ENCODE data around the gene SWI5. TPM values are rescaled to one million over a fixed set of nuclear protein-coding genes. Genes with fewer than 3 reads are reported as not detected.

SWI5 gene
- total and polyA plus RNA-seq, 9 of the 15 experiments (the other 6 are each of a cell fraction or from before 2014, with no cell fraction given) = 62.8 to 133 (median 95.9) TPM

DNA sequence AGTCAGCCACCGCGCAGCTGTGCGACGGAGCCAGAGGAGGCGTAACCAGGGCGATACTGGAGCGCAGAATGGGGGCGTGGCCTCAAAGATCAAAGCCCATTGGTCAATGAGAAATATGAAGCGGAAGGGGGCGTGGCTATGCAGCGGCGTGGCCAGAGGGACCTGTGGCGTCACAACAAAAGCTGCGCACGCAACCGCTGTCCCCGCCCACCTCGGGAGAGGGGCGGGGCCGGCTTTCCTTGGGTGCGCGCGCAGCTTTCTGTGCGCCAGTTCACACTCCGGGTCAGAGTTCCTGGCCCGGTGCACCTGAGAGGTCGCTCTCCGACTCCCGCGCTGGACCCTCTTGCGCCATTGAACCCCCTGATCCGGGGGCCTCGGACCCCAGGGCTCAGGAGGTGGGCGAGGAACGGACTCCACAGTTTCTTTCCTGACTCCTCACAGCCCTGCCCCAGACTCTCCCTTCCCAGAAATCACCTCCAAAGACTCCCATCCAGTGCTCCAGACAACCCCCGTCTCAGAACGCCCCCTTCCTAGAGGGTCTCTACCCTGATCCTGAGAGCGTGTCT, at the start of gene SWI5 (continued):
- no peak for TF ChIP-seq ZZZ3 (IDR thresholded peaks at IDR 0.05)
- no peak for TF ChIP-seq PYGO2 (tag; IDR thresholded peaks at IDR 0.05)
- no peak for TF ChIP-seq ZNF324 (CRISPR knock-in tag; IDR thresholded peaks at IDR 0.05)
- peak; percentile 86 for TF ChIP-seq BMI1 (IDR thresholded peaks at IDR 0.05; ENCODE audit: low read length)
- TF ChIP-seq, protein P1, sequence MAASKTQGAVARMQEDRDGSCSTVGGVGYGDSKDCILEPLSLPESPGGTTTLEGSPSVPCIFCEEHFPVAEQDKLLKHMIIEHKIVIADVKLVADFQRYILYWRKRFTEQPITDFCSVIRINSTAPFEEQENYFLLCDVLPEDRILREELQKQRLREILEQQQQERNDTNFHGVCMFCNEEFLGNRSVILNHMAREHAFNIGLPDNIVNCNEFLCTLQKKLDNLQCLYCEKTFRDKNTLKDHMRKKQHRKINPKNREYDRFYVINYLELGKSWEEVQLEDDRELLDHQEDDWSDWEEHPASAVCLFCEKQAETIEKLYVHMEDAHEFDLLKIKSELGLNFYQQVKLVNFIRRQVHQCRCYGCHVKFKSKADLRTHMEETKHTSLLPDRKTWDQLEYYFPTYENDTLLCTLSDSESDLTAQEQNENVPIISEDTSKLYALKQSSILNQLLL (CRISPR knock-in tag; IDR thresholded peaks at IDR 0.05; ENCODE audit: borderline replicate concordance) = no peak
- TF ChIP-seq PREB (CRISPR knock-in tag; IDR thresholded peaks at IDR 0.05) = no peak
- TF ChIP-seq CHD4 (IDR thresholded peaks at IDR 0.05; ENCODE audit: insufficient read depth, insufficient replicate concordance, low read depth, low read length, poor library complexity, severe bottlenecking) = no peak
- TF ChIP-seq ERF (CRISPR knock-in tag; IDR thresholded peaks at IDR 0.05) = peak; percentile 83
- TF ChIP-seq HLTF (IDR thresholded peaks at IDR 0.05) = no peak
- peak in 1 of 2 experiments; percentile 56; a peak in 2 of 4 replicates for TF ChIP-seq SIN3A (IDR thresholded peaks at IDR 0.05; ENCODE audit: borderline replicate concordance in 2 of 2, control insufficient read depth in 1 of 2, low read depth in 2 of 2, low read length in 2 of 2)
- no peak for TF ChIP-seq SOX6 (IDR thresholded peaks at IDR 0.05)
- TF ChIP-seq DPF2 (IDR thresholded peaks at IDR 0.05) = no peak
- no peak for TF ChIP-seq SMARCB1 (IDR thresholded peaks at IDR 0.05; ENCODE audit: insufficient read length, low read depth)
- TF ChIP-seq, protein P2, sequence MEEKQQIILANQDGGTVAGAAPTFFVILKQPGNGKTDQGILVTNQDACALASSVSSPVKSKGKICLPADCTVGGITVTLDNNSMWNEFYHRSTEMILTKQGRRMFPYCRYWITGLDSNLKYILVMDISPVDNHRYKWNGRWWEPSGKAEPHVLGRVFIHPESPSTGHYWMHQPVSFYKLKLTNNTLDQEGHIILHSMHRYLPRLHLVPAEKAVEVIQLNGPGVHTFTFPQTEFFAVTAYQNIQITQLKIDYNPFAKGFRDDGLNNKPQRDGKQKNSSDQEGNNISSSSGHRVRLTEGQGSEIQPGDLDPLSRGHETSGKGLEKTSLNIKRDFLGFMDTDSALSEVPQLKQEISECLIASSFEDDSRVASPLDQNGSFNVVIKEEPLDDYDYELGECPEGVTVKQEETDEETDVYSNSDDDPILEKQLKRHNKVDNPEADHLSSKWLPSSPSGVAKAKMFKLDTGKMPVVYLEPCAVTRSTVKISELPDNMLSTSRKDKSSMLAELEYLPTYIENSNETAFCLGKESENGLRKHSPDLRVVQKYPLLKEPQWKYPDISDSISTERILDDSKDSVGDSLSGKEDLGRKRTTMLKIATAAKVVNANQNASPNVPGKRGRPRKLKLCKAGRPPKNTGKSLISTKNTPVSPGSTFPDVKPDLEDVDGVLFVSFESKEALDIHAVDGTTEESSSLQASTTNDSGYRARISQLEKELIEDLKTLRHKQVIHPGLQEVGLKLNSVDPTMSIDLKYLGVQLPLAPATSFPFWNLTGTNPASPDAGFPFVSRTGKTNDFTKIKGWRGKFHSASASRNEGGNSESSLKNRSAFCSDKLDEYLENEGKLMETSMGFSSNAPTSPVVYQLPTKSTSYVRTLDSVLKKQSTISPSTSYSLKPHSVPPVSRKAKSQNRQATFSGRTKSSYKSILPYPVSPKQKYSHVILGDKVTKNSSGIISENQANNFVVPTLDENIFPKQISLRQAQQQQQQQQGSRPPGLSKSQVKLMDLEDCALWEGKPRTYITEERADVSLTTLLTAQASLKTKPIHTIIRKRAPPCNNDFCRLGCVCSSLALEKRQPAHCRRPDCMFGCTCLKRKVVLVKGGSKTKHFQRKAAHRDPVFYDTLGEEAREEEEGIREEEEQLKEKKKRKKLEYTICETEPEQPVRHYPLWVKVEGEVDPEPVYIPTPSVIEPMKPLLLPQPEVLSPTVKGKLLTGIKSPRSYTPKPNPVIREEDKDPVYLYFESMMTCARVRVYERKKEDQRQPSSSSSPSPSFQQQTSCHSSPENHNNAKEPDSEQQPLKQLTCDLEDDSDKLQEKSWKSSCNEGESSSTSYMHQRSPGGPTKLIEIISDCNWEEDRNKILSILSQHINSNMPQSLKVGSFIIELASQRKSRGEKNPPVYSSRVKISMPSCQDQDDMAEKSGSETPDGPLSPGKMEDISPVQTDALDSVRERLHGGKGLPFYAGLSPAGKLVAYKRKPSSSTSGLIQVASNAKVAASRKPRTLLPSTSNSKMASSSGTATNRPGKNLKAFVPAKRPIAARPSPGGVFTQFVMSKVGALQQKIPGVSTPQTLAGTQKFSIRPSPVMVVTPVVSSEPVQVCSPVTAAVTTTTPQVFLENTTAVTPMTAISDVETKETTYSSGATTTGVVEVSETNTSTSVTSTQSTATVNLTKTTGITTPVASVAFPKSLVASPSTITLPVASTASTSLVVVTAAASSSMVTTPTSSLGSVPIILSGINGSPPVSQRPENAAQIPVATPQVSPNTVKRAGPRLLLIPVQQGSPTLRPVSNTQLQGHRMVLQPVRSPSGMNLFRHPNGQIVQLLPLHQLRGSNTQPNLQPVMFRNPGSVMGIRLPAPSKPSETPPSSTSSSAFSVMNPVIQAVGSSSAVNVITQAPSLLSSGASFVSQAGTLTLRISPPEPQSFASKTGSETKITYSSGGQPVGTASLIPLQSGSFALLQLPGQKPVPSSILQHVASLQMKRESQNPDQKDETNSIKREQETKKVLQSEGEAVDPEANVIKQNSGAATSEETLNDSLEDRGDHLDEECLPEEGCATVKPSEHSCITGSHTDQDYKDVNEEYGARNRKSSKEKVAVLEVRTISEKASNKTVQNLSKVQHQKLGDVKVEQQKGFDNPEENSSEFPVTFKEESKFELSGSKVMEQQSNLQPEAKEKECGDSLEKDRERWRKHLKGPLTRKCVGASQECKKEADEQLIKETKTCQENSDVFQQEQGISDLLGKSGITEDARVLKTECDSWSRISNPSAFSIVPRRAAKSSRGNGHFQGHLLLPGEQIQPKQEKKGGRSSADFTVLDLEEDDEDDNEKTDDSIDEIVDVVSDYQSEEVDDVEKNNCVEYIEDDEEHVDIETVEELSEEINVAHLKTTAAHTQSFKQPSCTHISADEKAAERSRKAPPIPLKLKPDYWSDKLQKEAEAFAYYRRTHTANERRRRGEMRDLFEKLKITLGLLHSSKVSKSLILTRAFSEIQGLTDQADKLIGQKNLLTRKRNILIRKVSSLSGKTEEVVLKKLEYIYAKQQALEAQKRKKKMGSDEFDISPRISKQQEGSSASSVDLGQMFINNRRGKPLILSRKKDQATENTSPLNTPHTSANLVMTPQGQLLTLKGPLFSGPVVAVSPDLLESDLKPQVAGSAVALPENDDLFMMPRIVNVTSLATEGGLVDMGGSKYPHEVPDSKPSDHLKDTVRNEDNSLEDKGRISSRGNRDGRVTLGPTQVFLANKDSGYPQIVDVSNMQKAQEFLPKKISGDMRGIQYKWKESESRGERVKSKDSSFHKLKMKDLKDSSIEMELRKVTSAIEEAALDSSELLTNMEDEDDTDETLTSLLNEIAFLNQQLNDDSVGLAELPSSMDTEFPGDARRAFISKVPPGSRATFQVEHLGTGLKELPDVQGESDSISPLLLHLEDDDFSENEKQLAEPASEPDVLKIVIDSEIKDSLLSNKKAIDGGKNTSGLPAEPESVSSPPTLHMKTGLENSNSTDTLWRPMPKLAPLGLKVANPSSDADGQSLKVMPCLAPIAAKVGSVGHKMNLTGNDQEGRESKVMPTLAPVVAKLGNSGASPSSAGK (IDR thresholded peaks at IDR 0.05) = no peak
- no peak for TF ChIP-seq NFXL1 (CRISPR knock-in tag; IDR thresholded peaks at IDR 0.05)
- TF ChIP-seq SNRNP70 (optimal IDR thresholded peaks at IDR 0.05; ENCODE audit: low read depth, low read length) = no peak
